Mesothelial cell of epicardium (in vitro differentiated cells): ENCODE data around the gene EXOC3L4. TPM values are rescaled to one million over a fixed set of nuclear protein-coding genes. Genes with fewer than 3 reads are reported as not detected.
A peak's percentile ranks its signal among the peaks of the same experiment; 100 is the strongest.

Experiments used
- DNase-seq, 2 experiments: peaks; one replicate each; pipeline ENCODE4 v3.0.0; 2021; ENCODE audit warnings: low spot score in 2 of 2; ENCODE audit not compliant: unreplicated experiment in 2 of 2
- H3K27ac Mint-ChIP-seq: 2 replicates; pipeline ENCODE4 v1.8.0; 2021; ENCODE audit warnings: mixed read lengths
- H3K27me3 Mint-ChIP-seq: 2 replicates; pipeline ENCODE4 v1.8.0; 2021; ENCODE audit warnings: low read depth, mixed read lengths
- H3K36me3 Mint-ChIP-seq: 2 replicates; pipeline ENCODE4 v1.8.0; 2021; ENCODE audit warnings: mixed read lengths
- H3K4me1 Mint-ChIP-seq: 2 replicates; pipeline ENCODE4 v1.8.0; 2021; ENCODE audit warnings: mixed read lengths
- H3K4me3 Mint-ChIP-seq: 2 replicates; pipeline ENCODE4 v1.8.0; 2021; ENCODE audit warnings: mild to moderate bottlenecking, moderate library complexity, mixed read lengths
- H3K9me3 Mint-ChIP-seq: 2 replicates; pipeline ENCODE4 v1.8.0; 2021; ENCODE audit warnings: mixed read lengths
- CTCF ChIP-seq: fragments of 200-600 bp; sonication (generic); IDR thresholded peaks from one replicate; pipeline ENCODE4 v1.5.0; 2021; ENCODE audit warnings: antibody characterized with exemption; ENCODE audit not compliant: unreplicated experiment
- total RNA-seq: library from RNA; stranded (reverse); gene quantifications from 3 replicates; pipeline ENCODE4 v1.2.1, GENCODE V29; 2021

EXOC3L4 gene
- total RNA-seq, 1 donor from 2014 or later: not detected

DNA sequence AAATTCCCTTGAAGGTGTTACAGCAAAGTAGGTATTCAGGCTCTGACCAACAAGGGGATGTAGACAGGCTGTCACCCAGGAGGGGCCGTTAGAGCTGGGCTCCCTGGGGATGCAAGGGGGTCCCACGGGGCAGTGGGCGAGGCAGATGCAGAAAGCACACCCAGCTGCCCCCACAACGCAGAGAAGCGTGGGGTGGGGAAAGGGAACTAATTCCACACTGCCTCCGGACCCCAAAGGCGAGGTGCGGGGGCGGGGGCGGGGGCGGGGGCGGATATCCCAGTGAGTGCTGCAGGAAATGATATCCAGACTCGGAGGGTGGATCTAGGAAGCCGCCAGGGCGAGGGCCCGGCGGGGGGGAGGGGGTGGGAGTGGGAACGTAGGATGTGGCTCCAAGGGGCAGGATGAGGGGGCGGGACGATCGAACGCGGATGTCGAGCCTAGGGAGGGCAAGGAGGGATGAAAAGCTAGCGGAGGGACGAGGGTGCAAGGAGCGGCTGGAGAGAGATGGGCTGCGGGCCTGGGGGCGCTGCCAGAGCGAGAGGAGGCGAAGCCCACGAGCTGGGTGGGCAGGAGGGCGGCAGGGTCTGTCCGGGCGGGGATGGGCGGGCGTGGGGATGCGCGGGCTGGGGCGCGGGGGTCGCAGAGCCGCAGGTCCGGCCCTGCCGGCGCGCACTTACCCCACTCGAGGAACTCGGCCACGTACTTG, 38.0 kb upstream of the EXOC3L4 start:
- peak in 1 of 2 experiments; percentile 55 for DNase-seq

DNA sequence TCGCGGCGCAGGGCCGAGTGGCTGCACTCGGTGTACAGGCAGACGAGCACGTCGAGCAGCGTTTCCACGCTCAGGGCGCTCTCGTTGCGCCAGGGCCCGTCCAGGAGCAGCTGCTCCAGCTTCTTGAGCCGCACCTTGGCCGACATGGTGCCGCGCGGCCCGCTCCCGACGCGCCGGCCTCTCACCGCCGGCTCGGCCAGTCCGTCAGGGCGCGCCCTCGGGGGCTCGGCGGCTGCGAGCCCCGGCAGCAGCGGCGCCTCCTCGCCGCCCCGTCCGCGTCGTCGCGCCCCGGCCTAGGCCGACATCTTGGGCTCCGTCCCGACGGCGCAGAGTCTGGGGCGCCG, 37.5 kb upstream of the EXOC3L4 start:
- no peak for TF ChIP-seq CTCF
- Mint-ChIP-seq H3K4me1 (peaks cover 35% of the 10 kb centered on the region), H3K27ac (no peak overlapping the region), H3K9me3 (no peaks in the 10 kb centered on the region), H3K36me3 (no peaks in the 10 kb centered on the region), H3K27me3 (no peaks in the 10 kb centered on the region), H3K4me3 (peak overlapping the region; percentile 84)
- peak in 1 of 2 experiments; percentile 54 for DNase-seq

More for the DNA sequence above, 38.0 kb upstream of the EXOC3L4 start:
- TF ChIP-seq CTCF: no peak
- Mint-ChIP-seq H3K4me1 (peaks cover 35% of the 10 kb centered on the region), H3K36me3 (no peaks in the 10 kb centered on the region), H3K27ac (peak overlapping the region; percentile 90), H3K9me3 (no peaks in the 10 kb centered on the region), H3K4me3 (peak overlapping the region; percentile 84), H3K27me3 (no peaks in the 10 kb centered on the region)

DNA sequence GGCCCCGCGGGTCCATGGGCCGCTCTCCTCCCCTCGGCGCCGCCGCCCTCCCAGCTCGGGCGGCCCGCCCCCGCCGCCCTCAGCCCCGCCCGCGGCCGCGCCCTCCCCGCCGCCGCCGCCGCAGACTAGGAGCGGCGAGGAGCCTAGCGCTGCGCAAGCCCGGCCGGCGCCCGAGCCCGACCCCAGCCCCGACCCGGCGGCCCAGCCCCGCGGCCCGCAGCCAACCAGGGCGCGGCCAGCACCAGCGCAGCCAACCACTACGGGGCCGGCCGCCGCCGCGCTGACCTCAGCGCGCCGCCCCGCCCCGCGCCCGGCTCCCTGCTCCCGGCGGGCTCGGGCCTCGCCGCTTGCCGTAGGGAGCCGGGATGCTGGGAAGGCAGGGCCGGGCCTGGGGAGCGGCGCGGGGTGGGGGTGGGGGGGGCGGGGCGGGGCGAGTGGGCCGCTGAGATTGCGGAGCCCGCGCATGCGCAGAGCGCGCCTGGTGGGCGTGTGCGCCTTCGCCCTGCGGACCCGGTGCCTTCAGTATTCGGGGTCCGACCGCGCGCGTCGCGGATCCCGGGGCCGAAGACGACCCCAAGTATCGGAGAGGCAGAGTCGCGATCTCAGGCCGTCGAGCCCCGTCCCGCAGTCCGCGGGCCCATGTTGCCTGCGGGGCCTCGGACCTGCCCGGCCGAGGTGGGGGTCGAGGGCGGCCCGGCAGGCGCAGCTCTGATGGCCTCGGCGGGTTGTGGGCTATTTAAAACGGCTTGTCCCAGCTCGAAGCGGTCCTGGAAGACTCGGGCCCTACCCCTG, 37.0 kb upstream of the EXOC3L4 start, which contains the start of gene CDC42BPB:
TSS of gene CDC42BPB (minus strand) at position 178 of the 792 bp plus-strand sequence. CDS start 376 bp downstream, outside the sequence.
- H3K9me3 Mint-ChIP-seq: no peaks in the 10 kb centered on the region
- no peaks in the 10 kb centered on the region for H3K27me3 Mint-ChIP-seq
- no peaks in the 10 kb centered on the region for H3K36me3 Mint-ChIP-seq

GRCh38 chr14:103058164-103059055, 36.1 kb upstream of the EXOC3L4 start:
- no peak for DNase-seq
- H3K27ac Mint-ChIP-seq: peak overlapping the region; percentile 69
- H3K4me1 Mint-ChIP-seq: peaks cover 35% of the 10 kb centered on the region
- no peaks in the 10 kb centered on the region for H3K36me3 Mint-ChIP-seq
- TF ChIP-seq CTCF: no peak
- H3K4me3 Mint-ChIP-seq: peak overlapping the region; percentile 78
- no peaks in the 10 kb centered on the region for H3K9me3 Mint-ChIP-seq
- no peaks in the 10 kb centered on the region for H3K27me3 Mint-ChIP-seq

More for the DNA sequence above, 37.0 kb upstream of the EXOC3L4 start, which contains the start of gene CDC42BPB:
- Mint-ChIP-seq H3K27ac (peak within 1 kb of the TSS; percentile 90), H3K4me3 (peak within 1 kb of the TSS; percentile 84), H3K4me1 (peaks cover 35% of the 10 kb centered on the region)
- no peak for TF ChIP-seq CTCF
- DNase-seq: peak; percentile 88

DNA sequence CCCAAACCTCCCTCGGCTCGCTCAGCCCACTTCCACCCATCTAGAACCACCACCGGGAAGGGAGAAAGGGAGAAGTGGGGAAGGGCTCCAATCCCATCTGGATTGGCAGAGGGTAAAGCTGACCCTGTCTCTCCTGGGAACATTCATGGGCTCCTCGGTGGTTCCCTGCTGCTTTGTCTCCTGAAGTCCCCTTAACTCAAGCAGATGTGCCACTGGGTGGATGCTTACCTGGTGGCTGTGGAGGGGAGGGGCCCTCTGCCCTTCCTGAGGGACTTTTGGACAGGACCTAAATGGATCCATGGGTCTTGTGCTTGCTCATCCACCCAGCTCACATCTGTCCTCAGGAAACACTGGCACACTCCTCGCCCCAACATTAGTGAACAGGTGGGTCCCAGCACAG, 35.0 kb upstream of the EXOC3L4 start:
- Mint-ChIP-seq H3K4me3 (peak overlapping the region; percentile 78), H3K36me3 (peaks cover 2% of the 10 kb centered on the region), H3K27me3 (no peaks in the 10 kb centered on the region), H3K4me1 (peaks cover 35% of the 10 kb centered on the region), H3K27ac (no peak overlapping the region), H3K9me3 (peaks cover 4% of the 10 kb centered on the region)
- DNase-seq: no peak
- no peak for TF ChIP-seq CTCF
